DMS153 treated with DMSO at 0.1 percent for 48 hours (cell line): ENCODE measurements around the gene NCKAP5.
"Not testable (repeated sequence)": the region's sequence is repeated elsewhere in the genome, so short reads cannot be mapped to it uniquely, and the experiment has no call there.

Source experiments
- DNase-seq: peaks from one replicate; lab custom pipeline; 2025; ENCODE audit not compliant: unreplicated experiment; lab: John Stamatoyannopoulos, UW

NCKAP5 gene

GRCh38 chr2:133525090-133525489 is 43.2 kb downstream of the NCKAP5 start:
- no peak for DNase-seq

GRCh38 chr2:133523406-133523805 is 44.9 kb downstream of the NCKAP5 start:
- no peak for DNase-seq

GRCh38 chr2:133522204-133522603 is 46.1 kb downstream of the NCKAP5 start:
- DNase-seq: no peak

GRCh38 chr2:133521146-133521745 is 47.0 kb downstream of the NCKAP5 start:
- no peak for DNase-seq

- DNase-seq: not testable (repeated sequence)
Observed at GRCh38 chr2:133519677-133520076, 48.6 kb downstream of the NCKAP5 start.

- DNase-seq: no peak
Observed at GRCh38 chr2:133518700-133519344, 49.4 kb downstream of the NCKAP5 start.

- no peak for DNase-seq
Observed at GRCh38 chr2:133517876-133518275, 50.4 kb downstream of the NCKAP5 start.

GRCh38 chr2:133516405-133517026 is 51.7 kb downstream of the NCKAP5 start:
- no peak for DNase-seq

- DNase-seq: no peak
Observed at GRCh38 chr2:133515271-133515670, 53.0 kb downstream of the NCKAP5 start.

GRCh38 chr2:133513893-133514292 is 54.4 kb downstream of the NCKAP5 start:
- no peak for DNase-seq

- no peak for DNase-seq
Observed at GRCh38 chr2:133512121-133512520, 56.1 kb downstream of the NCKAP5 start.

GRCh38 chr2:133511679-133512078 is 56.6 kb downstream of the NCKAP5 start:
- no peak for DNase-seq

- no peak for DNase-seq
Observed at GRCh38 chr2:133509777-133510176, 58.5 kb downstream of the NCKAP5 start.

- no peak for DNase-seq
Observed at GRCh38 chr2:133508546-133509165, 59.6 kb downstream of the NCKAP5 start.

GRCh38 chr2:133506996-133507395 is 61.3 kb downstream of the NCKAP5 start:
- DNase-seq: no peak

GRCh38 chr2:133504566-133505505 is 63.4 kb downstream of the NCKAP5 start:
- DNase-seq: no peak

GRCh38 chr2:133503927-133504326 is 64.3 kb downstream of the NCKAP5 start:
- DNase-seq: no peak

GRCh38 chr2:133503323-133503722 is 64.9 kb downstream of the NCKAP5 start:
- no peak for DNase-seq

- no peak for DNase-seq
Observed at GRCh38 chr2:133502678-133503077, 65.6 kb downstream of the NCKAP5 start.

GRCh38 chr2:133500917-133501316 is 67.3 kb downstream of the NCKAP5 start:
- DNase-seq: no peak
